C4-2B (cell line): Measurements from ENCODE around the gene WDR49.

ENCODE experiments used
- ZFX ChIP-seq: fragments of 450-650 bp; IDR thresholded peaks from 2 replicates; pipeline ENCODE4 v1.6.1; 2017
- TF ChIP-seq, protein P1 (sequence below): fragments of 450-650 bp; conservative IDR thresholded peaks from 2 replicates; pipeline ENCODE4 v1.5.1; 2017; ENCODE audit warnings: mild to moderate bottlenecking

DNA sequence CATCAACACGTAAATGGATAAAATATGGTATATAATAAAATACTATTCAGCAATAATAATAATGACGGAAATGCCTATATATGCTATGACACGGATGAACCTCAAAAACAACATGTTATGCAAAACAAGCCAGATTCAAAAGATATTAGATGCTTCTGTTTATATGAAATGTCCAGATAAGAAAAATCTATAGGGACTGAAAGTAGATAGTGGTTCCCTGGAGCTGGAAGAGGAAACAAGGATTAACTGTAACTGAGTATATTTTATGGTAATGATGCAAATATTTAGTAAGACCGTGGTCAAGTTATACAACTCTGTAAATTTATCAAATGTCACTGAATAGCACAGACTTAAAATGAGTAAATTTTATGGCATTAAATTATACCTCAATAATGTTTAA, 25.8 kb upstream of the WDR49 start:
- TF ChIP-seq, protein P1, sequence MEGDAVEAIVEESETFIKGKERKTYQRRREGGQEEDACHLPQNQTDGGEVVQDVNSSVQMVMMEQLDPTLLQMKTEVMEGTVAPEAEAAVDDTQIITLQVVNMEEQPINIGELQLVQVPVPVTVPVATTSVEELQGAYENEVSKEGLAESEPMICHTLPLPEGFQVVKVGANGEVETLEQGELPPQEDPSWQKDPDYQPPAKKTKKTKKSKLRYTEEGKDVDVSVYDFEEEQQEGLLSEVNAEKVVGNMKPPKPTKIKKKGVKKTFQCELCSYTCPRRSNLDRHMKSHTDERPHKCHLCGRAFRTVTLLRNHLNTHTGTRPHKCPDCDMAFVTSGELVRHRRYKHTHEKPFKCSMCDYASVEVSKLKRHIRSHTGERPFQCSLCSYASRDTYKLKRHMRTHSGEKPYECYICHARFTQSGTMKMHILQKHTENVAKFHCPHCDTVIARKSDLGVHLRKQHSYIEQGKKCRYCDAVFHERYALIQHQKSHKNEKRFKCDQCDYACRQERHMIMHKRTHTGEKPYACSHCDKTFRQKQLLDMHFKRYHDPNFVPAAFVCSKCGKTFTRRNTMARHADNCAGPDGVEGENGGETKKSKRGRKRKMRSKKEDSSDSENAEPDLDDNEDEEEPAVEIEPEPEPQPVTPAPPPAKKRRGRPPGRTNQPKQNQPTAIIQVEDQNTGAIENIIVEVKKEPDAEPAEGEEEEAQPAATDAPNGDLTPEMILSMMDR = no peak
- no peak for TF ChIP-seq ZFX
